Common myeloid progenitor, CD34-positive (primary cell): Measurements from ENCODE around the gene N4BP3. TPM values are rescaled to one million over a fixed set of nuclear protein-coding genes. Genes with fewer than 3 reads are reported as not detected.
A peak's percentile ranks its signal among the peaks of the same experiment; 100 is the strongest.

Experiments used
- CTCF ChIA-PET: fragments of 350-600 bp; sonication (Branson Sonifier 250); formaldehyde crosslinking; loops from one replicate; lab custom pipeline; 2021; ENCODE audit warnings: antibody characterized with exemption; lab: Charles Lee
- POLR2A ChIA-PET: fragments of 350-600 bp; sonication (Branson Sonifier 250); formaldehyde crosslinking; loops from one replicate; lab custom pipeline; 2021; ENCODE audit warnings: antibody characterized with exemption; lab: Charles Lee
- DNase-seq, 3 donors: peaks; one replicate each; pipeline versions ENCODE4 v3.0.0 to v3.0.0-alpha.2; 2013
- H3K27ac ChIP-seq, 2 experiments: 1 replicate in 1 of 2; 2 replicates in 1 of 2; pipeline ENCODE4 v1.7.0; 2013; ENCODE audit warnings: inconsistent platforms in 2 of 2, low read length in 2 of 2, mild to moderate bottlenecking in 2 of 2, low read depth in 1 of 2, moderate library complexity in 1 of 2; ENCODE audit not compliant: severe bottlenecking in 2 of 2, insufficient read depth in 1 of 2, poor library complexity in 1 of 2
- H3K27me3 ChIP-seq, 5 experiments: replicated peaks in 2 of 5; 1 replicate in 3 of 5; 2 replicates in 2 of 5; pipeline versions ENCODE4 v1.6.1 to v1.7.0; 2013; ENCODE audit warnings: low read length in 4 of 5, mild to moderate bottlenecking in 2 of 5, moderate library complexity in 2 of 5, inconsistent platforms in 1 of 5; ENCODE audit not compliant: insufficient read depth in 5 of 5, control insufficient read depth in 4 of 5
- H3K36me3 ChIP-seq, 4 experiments: 1 replicate in 2 of 4; 2 replicates in 2 of 4; pipeline versions ENCODE4 v1.6.1 to v1.7.0; 2013; ENCODE audit warnings: low read length in 3 of 4, control low read depth in 1 of 4, mild to moderate bottlenecking in 1 of 4; ENCODE audit not compliant: control insufficient read depth in 4 of 4, insufficient read depth in 4 of 4
- H3K4me1 ChIP-seq, 4 experiments: 1 replicate in 3 of 4; 2 replicates in 1 of 4; pipeline versions ENCODE4 v1.6.1 to v1.7.1; 2013; ENCODE audit warnings: low read length in 3 of 4, mild to moderate bottlenecking in 3 of 4, control low read depth in 1 of 4, inconsistent platforms in 1 of 4, moderate library complexity in 1 of 4; ENCODE audit not compliant: control insufficient read depth in 4 of 4, insufficient read depth in 4 of 4; ENCODE audit errors: control extremely low read depth in 1 of 4
- H3K4me3 ChIP-seq, 7 experiments: 1 replicate in 4 of 7; 2 replicates in 3 of 7; pipeline versions ENCODE4 v1.5.1 to v1.7.0; 2013; ENCODE audit warnings: mild to moderate bottlenecking in 7 of 7, low read length in 6 of 7, moderate library complexity in 6 of 7, inconsistent platforms in 2 of 7, low read depth in 2 of 7, control low read depth in 1 of 7; ENCODE audit not compliant: insufficient read depth in 4 of 7, control insufficient read depth in 1 of 7; ENCODE audit errors: extremely low read depth in 1 of 7
- H3K9me3 ChIP-seq, 5 experiments: 1 replicate in 4 of 5; 2 replicates in 1 of 5; pipeline versions ENCODE4 v1.6.1 to v1.7.1; 2013; ENCODE audit warnings: low read length in 4 of 5, mild to moderate bottlenecking in 2 of 5, inconsistent platforms in 1 of 5, low read depth in 1 of 5, moderate library complexity in 1 of 5; ENCODE audit not compliant: control insufficient read depth in 4 of 5, insufficient read depth in 2 of 5; ENCODE audit errors: control extremely low read depth in 1 of 5
- WGBS: methylation state at CpG from one replicate; pipeline ENCODE4 v1.1.5; 2013; ENCODE audit not compliant: insufficient coverage; 5-methylcytosine and 5-hydroxymethylcytosine counted together
- polyA plus RNA-seq: library from polyadenylated mRNA; unstranded; fragments of 120-200 nt; gene quantifications from one replicate; pipeline ENCODE4 v1.2.1, GENCODE V29; 2013

Gene N4BP3
- polyA plus RNA-seq = 1.5 TPM

- ChIA-PET POLR2A (interaction anchor here (4.9 kb wide), 1 partner anchor 11 kb away, joined by 27 read pairs; no protein-coding TSS in a partner anchor), CTCF (interaction anchor here (1.0 to 1.1 kb wide), 3 partner anchors 10 to 34 kb away, joined by 3 to 6 read pairs (median 3); no protein-coding TSS in a partner anchor)
- H3K27ac ChIP-seq = no peak within 1 kb of the TSS
- H3K4me3 ChIP-seq = peak within 1 kb of the TSS; percentile 25 to 72 (median 59)
- H3K9me3 ChIP-seq = peaks cover 0 to 6% (median 0%) of the 10 kb centered on the region in 5 experiments
- WGBS = under 1% methylated on average over 48 of the region's 96 CpGs
- H3K27me3 ChIP-seq = peaks cover 0 to 56% (median 21%) of the 10 kb centered on the region in 5 experiments
- H3K4me1 ChIP-seq = peaks cover 9 to 65% (median 60%) of the 10 kb centered on the region in 4 experiments
- H3K36me3 ChIP-seq = no peaks in the 10 kb centered on the region
- DNase-seq = peak; percentile 79 to 90 (median 89)
These were observed at the start of gene N4BP3 for GRCh38 chr5:178113141-178113787. Gene N4BP3 (plus strand): TSS chr5:178113532. CDS start chr5:178119584, 6,052 bp downstream.

GRCh38 chr5:178067755-178068154, 45.6 kb upstream of the N4BP3 start:
- no peaks in the 10 kb centered on the region for H3K36me3 ChIP-seq
- peaks cover 0 to under 1% (median 0%) of the 10 kb centered on the region in 4 experiments for H3K4me1 ChIP-seq
- H3K4me3 ChIP-seq = no peak overlapping the region
- H3K27ac ChIP-seq = no peak overlapping the region
- peaks cover 0 to 2% (median 0%) of the 10 kb centered on the region in 5 experiments for H3K27me3 ChIP-seq
- ChIA-PET POLR2A (no interaction called here), CTCF (interaction anchor here (1.0 to 1.1 kb wide), 2 partner anchors 8 to 67 kb away, joined by 3 read pairs; no protein-coding TSS in a partner anchor)
- no peak for DNase-seq
- H3K9me3 ChIP-seq = no peaks in the 10 kb centered on the region
- WGBS = no CpG with 5 or more reads among the region's 6 CpGs

- ChIA-PET POLR2A (no interaction called here), CTCF (interaction anchor here (1.0 to 1.1 kb wide), 2 partner anchors 7 to 68 kb away, joined by 3 read pairs; no protein-coding TSS in a partner anchor)
- Histone ChIP-seq H3K4me3 (no peak overlapping the region), H3K27ac (no peak overlapping the region), H3K27me3 (peaks cover 0 to 2% (median 0%) of the 10 kb centered on the region in 5 experiments), H3K36me3 (no peaks in the 10 kb centered on the region), H3K4me1 (no peaks in the 10 kb centered on the region), H3K9me3 (no peaks in the 10 kb centered on the region)
- peak in 1 of 3 donors; percentile 19 for DNase-seq
- 91% methylated on average over 5 of the region's 5 CpGs for WGBS
These were observed 45.0 kb upstream of the N4BP3 start for GRCh38 chr5:178068293-178068692.

- Histone ChIP-seq H3K27me3 (peaks cover 0 to 2% (median 0%) of the 10 kb centered on the region in 5 experiments), H3K9me3 (no peaks in the 10 kb centered on the region), H3K36me3 (no peaks in the 10 kb centered on the region), H3K4me3 (no peak overlapping the region), H3K4me1 (no peaks in the 10 kb centered on the region), H3K27ac (no peak overlapping the region)
- peak; percentile 57 to 79 (median 76) for DNase-seq
- ChIA-PET CTCF (no interaction called here), POLR2A (no interaction called here)
- 85% methylated on average over 2 of the region's 5 CpGs for WGBS
These were observed 43.4 kb upstream of the N4BP3 start for GRCh38 chr5:178069909-178070308.

GRCh38 chr5:178071108-178071507, 42.2 kb upstream of the N4BP3 start:
- H3K4me3 ChIP-seq = no peak overlapping the region
- peaks cover 0 to 6% (median 4%) of the 10 kb centered on the region in 4 experiments for H3K4me1 ChIP-seq
- CTCF ChIA-PET = interaction anchor here (0.9 to 12.2 kb wide), 4 partner anchors 9 to 464 kb away, joined by 3 to 458 read pairs (median 4); partner anchors contain the start of gene NHP2
- H3K36me3 ChIP-seq = no peaks in the 10 kb centered on the region
- peaks cover 0 to 5% (median 0%) of the 10 kb centered on the region in 5 experiments for H3K27me3 ChIP-seq
- DNase-seq = no peak
- no peak overlapping the region for H3K27ac ChIP-seq
- H3K9me3 ChIP-seq = no peaks in the 10 kb centered on the region
- WGBS = 100% methylated on average over 1 of the region's 4 CpGs
- POLR2A ChIA-PET = no interaction called here

- no peaks in the 10 kb centered on the region for H3K9me3 ChIP-seq
- DNase-seq = no peak
- H3K4me3 ChIP-seq = no peak overlapping the region
- CTCF ChIA-PET = interaction anchor here (1.7 to 12.2 kb wide), 2 partner anchors 80 to 89 kb away, joined by 4 to 458 read pairs; partner anchors contain the start of gene NHP2
- peaks cover 0 to 6% (median 5%) of the 10 kb centered on the region in 4 experiments for H3K4me1 ChIP-seq
- POLR2A ChIA-PET = no interaction called here
- H3K27ac ChIP-seq = no peak overlapping the region
- 84% methylated on average over 7 of the region's 10 CpGs for WGBS
- H3K36me3 ChIP-seq = no peaks in the 10 kb centered on the region
- H3K27me3 ChIP-seq = peaks cover 0 to 5% (median 0%) of the 10 kb centered on the region in 5 experiments
These were observed 40.6 kb upstream of the N4BP3 start for GRCh38 chr5:178072749-178073148.
